ENCODE results near the gene LGALS9B. TPM values are rescaled to one million over a fixed set of nuclear protein-coding genes. Genes with fewer than 3 reads are reported as not detected.
"Not testable (repeated sequence)": the region's sequence is repeated elsewhere in the genome, so short reads cannot be mapped to it uniquely, and the experiment has no call there.

LGALS9B gene
- total and polyA plus RNA-seq, 3 donors from 2014 or later, result 0.34 TPM; not detected in 2

- H3K4me1 ChIP-seq; DNase-seq; H3K27me3 ChIP-seq; H3K4me3 ChIP-seq; H3K27ac ChIP-seq; intact Hi-C loops (cut with DNase I; ENCODE audit: low total_unique reads); H3K36me3 ChIP-seq (ENCODE audit: low read depth, missing control alignments); H3K9me3 ChIP-seq: not testable (repeated sequence)
- WGBS, 2 donors, result 82 to 83% methylated on average over 3 to 6 of the region's 8 CpGs
Measured at GRCh38 chr17:20400559-20401305, 66.6 kb downstream of the LGALS9B start.

Small RNA genes within 50 kb of the gene (small RNA-seq; reads per million reads assigned to genes)
- gene YWHAEP3, result 0 reads per million in 2 donors

Other genes starting within 250 kb of the LGALS9B start
- gene CDRT15L2, start 112.2 kb upstream of the LGALS9B start, total RNA-seq, result 10 to 100 TPM in 1 of 2 donors, 1 to 10 TPM in 1; 6.7 to 17.9 TPM
- gene CDRT15L2, start 112.2 kb upstream of the LGALS9B start, polyA plus RNA-seq (ENCODE audit: insufficient read depth, low read depth, low replicate concordance), result 15.1 TPM